Naive B cell (primary cell): ENCODE data around the gene KDM7A. TPM values are rescaled to one million over a fixed set of nuclear protein-coding genes. Genes with fewer than 3 reads are reported as not detected.

ENCODE experiments used
- ATAC-seq, 2 donors: fragments of 150-1000 bp; cut with Tn5 transposase; 2 replicates each; pipeline ENCODE4 v1.10.0; 2021; ENCODE audit warnings: low read depth in 2 of 2, mild to moderate bottlenecking in 2 of 2, moderate library complexity in 2 of 2
- DNase-seq: peaks from one replicate; pipeline ENCODE4 v3.0.0; 2022
- H3K27ac Mint-ChIP-seq, 6 donors: one replicate each; pipeline ENCODE4 v1.8.0; 2020 to 2022; ENCODE audit warnings: mild to moderate bottlenecking in 6 of 6, mixed read lengths in 6 of 6, moderate library complexity in 5 of 6, inconsistent platforms in 2 of 6
- H3K27me3 Mint-ChIP-seq, 3 donors: one replicate each; pipeline ENCODE4 v1.8.0; 2021 to 2022; ENCODE audit warnings: mixed read lengths in 3 of 3, mild to moderate bottlenecking in 1 of 3
- H3K36me3 Mint-ChIP-seq, 2 donors: one replicate each; pipeline ENCODE4 v1.8.0; 2020 to 2022; ENCODE audit warnings: mixed read lengths in 2 of 2, inconsistent platforms in 1 of 2, mild to moderate bottlenecking in 1 of 2
- H3K4me1 Mint-ChIP-seq, 3 donors: one replicate each; pipeline ENCODE4 v1.8.0; 2020 to 2022; ENCODE audit warnings: mixed read lengths in 3 of 3, inconsistent platforms in 1 of 3, mild to moderate bottlenecking in 1 of 3, moderate library complexity in 1 of 3
- H3K4me3 Mint-ChIP-seq, 8 donors: one replicate each; pipeline ENCODE4 v1.8.0; 2020 to 2022; ENCODE audit warnings: mild to moderate bottlenecking in 8 of 8, mixed read lengths in 8 of 8, moderate library complexity in 8 of 8, inconsistent platforms in 2 of 8
- H3K9me3 Mint-ChIP-seq, 7 donors: one replicate each; pipeline ENCODE4 v1.8.0; 2020 to 2022; ENCODE audit warnings: mixed read lengths in 7 of 7, mild to moderate bottlenecking in 5 of 7, inconsistent platforms in 2 of 7, moderate library complexity in 1 of 7
- polyA plus RNA-seq, 6 donors: library from polyadenylated mRNA; unstranded; fragments of 300-500 nt; fragmentation: Illumina TruSeq; gene quantifications; one replicate each; pipeline ENCODE4 v1.2.3, GENCODE V29; 2021; ENCODE audit warnings: low read depth in 6 of 6

The KDM7A gene
- 10 to 100 TPM in 1 of 6 donors, 1 to 10 TPM in 5; 5.8 to 10.1 (median 8.9) TPM for polyA plus RNA-seq

GRCh38 chr7:140176811-140177702 is at the start of gene KDM7A:
KDM7A (minus strand) TSS chr7:140176983; CDS start chr7:140176937, 46 bp downstream.
- ATAC-seq (peak; percentile 70 to 72), DNase-seq (peak; percentile 94)
- peaks cover 28 to 42% (median 31%) of the 10 kb centered on the region in 3 donors for H3K4me1 Mint-ChIP-seq
- peaks cover 0 to 17% (median 3%) of the 10 kb centered on the region in 3 donors for H3K27me3 Mint-ChIP-seq
- H3K9me3 Mint-ChIP-seq = peaks cover 0 to 4% (median 0%) of the 10 kb centered on the region in 7 donors
- H3K27ac Mint-ChIP-seq = peak within 1 kb of the TSS; percentile 88 to 97 (median 94)
- H3K36me3 Mint-ChIP-seq = no peaks in the 10 kb centered on the region
- H3K4me3 Mint-ChIP-seq = peak within 1 kb of the TSS; percentile 95 to 98 (median 96)

GRCh38 chr7:140225562-140226249 is 48.9 kb upstream of the KDM7A start:
- Mint-ChIP-seq H3K4me3 (peak overlapping the region in 3 of 8 donors; percentile 16 to 61 (median 41)), H3K36me3 (no peaks in the 10 kb centered on the region), H3K27me3 (no peaks in the 10 kb centered on the region), H3K27ac (peak overlapping the region in 3 of 6 donors; percentile 39 to 84 (median 56)), H3K4me1 (peaks cover 49 to 85% (median 55%) of the 10 kb centered on the region in 3 donors), H3K9me3 (no peaks in the 10 kb centered on the region)
- ATAC-seq = no peak
- no peak for DNase-seq

GRCh38 chr7:140223515-140224221 is 46.9 kb upstream of the KDM7A start:
- H3K36me3 Mint-ChIP-seq = no peaks in the 10 kb centered on the region
- no peak for ATAC-seq
- H3K4me1 Mint-ChIP-seq = peaks cover 40 to 83% (median 43%) of the 10 kb centered on the region in 3 donors

GRCh38 chr7:140222814-140223213 is 46.0 kb upstream of the KDM7A start:
- peak overlapping the region; percentile 53 to 89 (median 74) for H3K4me3 Mint-ChIP-seq
- ATAC-seq (peak; percentile 98), DNase-seq (peak; percentile 69)
- H3K36me3 Mint-ChIP-seq = no peaks in the 10 kb centered on the region
- peak overlapping the region; percentile 81 to 94 (median 90) for H3K27ac Mint-ChIP-seq
- H3K27me3 Mint-ChIP-seq = no peaks in the 10 kb centered on the region
- H3K9me3 Mint-ChIP-seq = peaks cover 0 to 4% (median 0%) of the 10 kb centered on the region in 7 donors
- peaks cover 36 to 78% (median 38%) of the 10 kb centered on the region in 3 donors for H3K4me1 Mint-ChIP-seq

More at GRCh38 chr7:140223515-140224221, 46.9 kb upstream of the KDM7A start:
- Mint-ChIP-seq H3K27me3 (no peaks in the 10 kb centered on the region), H3K9me3 (no peaks in the 10 kb centered on the region), H3K27ac (peak overlapping the region in 5 of 6 donors; percentile 81 to 94 (median 91)), H3K4me3 (peak overlapping the region; percentile 53 to 89 (median 74))
- DNase-seq = no peak

- Mint-ChIP-seq H3K9me3 (peaks cover 0 to 13% (median 4%) of the 10 kb centered on the region in 7 donors), H3K27ac (peak overlapping the region in 3 of 6 donors; percentile 30 to 68 (median 31)), H3K36me3 (no peaks in the 10 kb centered on the region), H3K4me3 (no peak overlapping the region), H3K4me1 (peaks cover 35 to 62% (median 38%) of the 10 kb centered on the region in 3 donors), H3K27me3 (no peaks in the 10 kb centered on the region)
- no peak for ATAC-seq
- DNase-seq = no peak
Observed at GRCh38 chr7:140219672-140220524, 43.1 kb upstream of the KDM7A start.

- H3K9me3 Mint-ChIP-seq = peaks cover 0 to 13% (median 5%) of the 10 kb centered on the region in 7 donors
- no peaks in the 10 kb centered on the region for H3K27me3 Mint-ChIP-seq
- no peak overlapping the region for H3K4me3 Mint-ChIP-seq
- H3K27ac Mint-ChIP-seq = peak overlapping the region in 2 of 6 donors; percentile 16 to 79
- peaks cover 37 to 62% (median 41%) of the 10 kb centered on the region in 3 donors for H3K4me1 Mint-ChIP-seq
- ATAC-seq (no peak), DNase-seq (no peak)
- no peaks in the 10 kb centered on the region for H3K36me3 Mint-ChIP-seq
Observed at GRCh38 chr7:140218656-140219055, 41.9 kb upstream of the KDM7A start.

- H3K4me3 Mint-ChIP-seq = peak overlapping the region in 1 of 8 donors; percentile 5
- H3K4me1 Mint-ChIP-seq = peaks cover 31 to 60% (median 35%) of the 10 kb centered on the region in 3 donors
- H3K27ac Mint-ChIP-seq = no peak overlapping the region
- no peaks in the 10 kb centered on the region for H3K27me3 Mint-ChIP-seq
- DNase-seq = no peak
- no peaks in the 10 kb centered on the region for H3K36me3 Mint-ChIP-seq
- no peak for ATAC-seq
- peaks cover 0 to 13% (median 5%) of the 10 kb centered on the region in 7 donors for H3K9me3 Mint-ChIP-seq
Observed at GRCh38 chr7:140217750-140218501, 41.1 kb upstream of the KDM7A start.

- Mint-ChIP-seq H3K36me3 (no peaks in the 10 kb centered on the region), H3K4me3 (peak overlapping the region in 4 of 8 donors; percentile 39 to 80 (median 64)), H3K4me1 (peaks cover 43 to 60% (median 44%) of the 10 kb centered on the region in 3 donors), H3K9me3 (peaks cover 0 to 13% (median 5%) of the 10 kb centered on the region in 7 donors), H3K27me3 (no peaks in the 10 kb centered on the region), H3K27ac (peak overlapping the region in 1 of 6 donors; percentile 78)
- ATAC-seq = no peak
- no peak for DNase-seq
Observed at GRCh38 chr7:140215281-140215680, 38.5 kb upstream of the KDM7A start.

GRCh38 chr7:140214075-140214684 is 37.4 kb upstream of the KDM7A start:
- peak overlapping the region in 7 of 8 donors; percentile 11 to 80 (median 39) for H3K4me3 Mint-ChIP-seq
- H3K9me3 Mint-ChIP-seq = peaks cover 0 to 13% (median 5%) of the 10 kb centered on the region in 7 donors
- peak overlapping the region in 4 of 6 donors; percentile 15 to 85 (median 47) for H3K27ac Mint-ChIP-seq
- no peaks in the 10 kb centered on the region for H3K36me3 Mint-ChIP-seq
- DNase-seq (peak; percentile 20), ATAC-seq (no peak)
- H3K4me1 Mint-ChIP-seq = peaks cover 52 to 66% (median 54%) of the 10 kb centered on the region in 3 donors
- H3K27me3 Mint-ChIP-seq = no peaks in the 10 kb centered on the region

GRCh38 chr7:140213684-140214074 is 36.9 kb upstream of the KDM7A start:
- Mint-ChIP-seq H3K9me3 (peaks cover 0 to 13% (median 5%) of the 10 kb centered on the region in 7 donors), H3K27ac (peak overlapping the region in 3 of 6 donors; percentile 17 to 85 (median 56)), H3K27me3 (no peaks in the 10 kb centered on the region), H3K36me3 (no peaks in the 10 kb centered on the region), H3K4me1 (peaks cover 57 to 67% (median 59%) of the 10 kb centered on the region in 3 donors), H3K4me3 (peak overlapping the region in 5 of 8 donors; percentile 11 to 80 (median 25))
- ATAC-seq = no peak
- DNase-seq = no peak
